CD4-positive, alpha-beta memory T cell (primary cell): Measurements from ENCODE around the gene TRAF3. TPM values are rescaled to one million over a fixed set of nuclear protein-coding genes. Genes with fewer than 3 reads are reported as not detected.

ENCODE experiments used
- CTCF ChIA-PET: fragments of 350-600 bp; sonication (Branson Sonifier 250); formaldehyde crosslinking; loops from one replicate; lab custom pipeline; 2021; ENCODE audit warnings: inconsistent platforms; ENCODE audit not compliant: partially characterized antibody; lab: Charles Lee
- POLR2A ChIA-PET: fragments of 350-600 bp; sonication (Branson Sonifier 250); formaldehyde crosslinking; loops from one replicate; lab custom pipeline; 2021; ENCODE audit not compliant: partially characterized antibody; lab: Charles Lee
- DNase-seq, 5 donors: peaks; one replicate each; pipeline versions ENCODE4 v3.0.0 to v3.0.0-alpha.2; 2020 to 2022; ENCODE audit warnings: mixed read lengths in 1 of 5
- H3K27ac ChIP-seq: one replicate; pipeline ENCODE4 v1.7.0; 2013; ENCODE audit warnings: low read depth, low read length
- H3K27me3 ChIP-seq: 2 replicates; pipeline ENCODE4 v1.7.0; 2013; ENCODE audit warnings: mild to moderate bottlenecking, low read length, moderate library complexity; ENCODE audit not compliant: insufficient read depth
- H3K36me3 ChIP-seq: 2 replicates; pipeline ENCODE4 v1.7.0; 2013; ENCODE audit warnings: mild to moderate bottlenecking, low read length, moderate library complexity; ENCODE audit not compliant: insufficient read depth
- H3K4me1 ChIP-seq: 2 replicates; pipeline ENCODE4 v1.7.0; 2013; ENCODE audit warnings: mild to moderate bottlenecking, low read length, moderate library complexity; ENCODE audit not compliant: insufficient read depth
- H3K4me3 ChIP-seq, 2 donors: one replicate each; pipeline ENCODE4 v1.7.0; 2013; ENCODE audit warnings: low read length in 2 of 2, mild to moderate bottlenecking in 1 of 2
- H3K9me3 ChIP-seq, 2 donors: one replicate each; pipeline ENCODE4 v1.7.0; 2013; ENCODE audit warnings: low read length in 2 of 2, control low read depth in 1 of 2; ENCODE audit not compliant: control insufficient read depth in 1 of 2
- H3K27ac Mint-ChIP-seq, 7 donors: one replicate each; pipeline ENCODE4 v1.8.0; 2020 to 2021; ENCODE audit warnings: mixed read lengths in 7 of 7, mild to moderate bottlenecking in 6 of 7, inconsistent platforms in 3 of 7, moderate library complexity in 3 of 7
- H3K27me3 Mint-ChIP-seq, 2 donors: one replicate each; pipeline ENCODE4 v1.8.0; 2020 to 2021; ENCODE audit warnings: mixed read lengths in 2 of 2
- H3K36me3 Mint-ChIP-seq, 2 donors: one replicate each; pipeline ENCODE4 v1.8.0; 2020 to 2021; ENCODE audit warnings: mixed read lengths in 2 of 2, inconsistent platforms in 1 of 2, mild to moderate bottlenecking in 1 of 2
- H3K4me1 Mint-ChIP-seq, 4 donors: one replicate each; pipeline ENCODE4 v1.8.0; 2020 to 2021; ENCODE audit warnings: mixed read lengths in 4 of 4, mild to moderate bottlenecking in 1 of 4
- H3K4me3 Mint-ChIP-seq, 8 donors: one replicate each; pipeline ENCODE4 v1.8.0; 2020 to 2021; ENCODE audit warnings: mixed read lengths in 8 of 8, mild to moderate bottlenecking in 7 of 8, moderate library complexity in 6 of 8, inconsistent platforms in 3 of 8
- H3K9me3 Mint-ChIP-seq, 8 donors: one replicate each; pipeline ENCODE4 v1.8.0; 2020 to 2021; ENCODE audit warnings: mixed read lengths in 8 of 8, mild to moderate bottlenecking in 5 of 8, inconsistent platforms in 3 of 8, moderate library complexity in 1 of 8
- intact Hi-C: fragments of 100-400 bp; cut with micrococcal nuclease; formaldehyde crosslinking; loops from one replicate; pipeline ENCODE4 v1.15.1; 2023
- polyA plus RNA-seq, 2 donors: library from polyadenylated mRNA; unstranded; fragments of 300-500 nt; fragmentation: Illumina TruSeq; gene quantifications; one replicate each; pipeline ENCODE4 v1.2.3, GENCODE V29; 2021
- total RNA-seq, 2 experiments: library from RNA; stranded (reverse); gene quantifications; one replicate each; pipeline ENCODE4 v1.2.3, GENCODE V29; 2021

Gene TRAF3
- total and polyA plus RNA-seq, 4 experiments from 2014 or later, result 14.9 to 44.8 (median 32.2) TPM

GRCh38 chr14:102770147-102771123 lies 6.8 kb upstream of the TRAF3 start:
- Histone ChIP-seq H3K27ac (no peak overlapping the region), H3K9me3 (no peaks in the 10 kb centered on the region), H3K36me3 (no peaks in the 10 kb centered on the region), H3K27me3 (no peaks in the 10 kb centered on the region), H3K4me1 (peaks cover 12% of the 10 kb centered on the region), H3K4me3 (no peak overlapping the region)
- Mint-ChIP-seq H3K4me1 (peaks cover 7 to 21% (median 10%) of the 10 kb centered on the region in 4 donors), H3K27ac (peak overlapping the region in 1 of 7 donors; percentile 36), H3K4me3 (no peak overlapping the region), H3K27me3 (peaks cover 0 to 3% of the 10 kb centered on the region in 2 donors), H3K36me3 (no peaks in the 10 kb centered on the region), H3K9me3 (peaks cover 0 to 3% (median 0%) of the 10 kb centered on the region in 8 donors)
- intact Hi-C loops, result loop anchor here (10.0 kb wide), 1 partner anchor 284 kb away; the partner anchor contains the start of gene CDC42BPB
- CTCF ChIA-PET, result no interaction called here
- peak in 1 of 5 donors; percentile 16 for DNase-seq
- POLR2A ChIA-PET, result no interaction called here

DNA sequence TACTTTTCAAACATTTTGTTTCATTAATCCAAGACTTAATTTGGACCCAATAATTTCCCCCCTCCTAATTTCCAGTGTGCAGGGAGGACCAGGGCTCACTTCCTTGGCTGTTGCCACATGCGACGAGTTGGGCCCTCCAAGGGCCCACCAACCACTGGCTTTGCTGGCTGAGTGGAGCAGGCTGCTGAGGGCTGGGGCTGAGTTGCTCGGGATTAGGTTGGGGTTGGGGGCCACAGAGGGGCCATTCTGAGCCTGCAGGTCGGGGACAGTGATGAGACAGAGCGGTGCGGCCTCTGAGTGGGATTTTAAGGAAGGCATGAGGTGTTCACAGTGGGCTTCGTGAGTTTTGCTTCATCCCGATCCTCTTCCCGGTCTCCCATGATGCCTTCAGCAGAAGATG lies 6.1 kb upstream of the TRAF3 start:
- H3K27me3 Mint-ChIP-seq, result peaks cover 0 to 3% of the 10 kb centered on the region in 2 donors
- H3K4me1 Mint-ChIP-seq, result peaks cover 9 to 28% (median 15%) of the 10 kb centered on the region in 4 donors
- Histone ChIP-seq H3K4me3 (no peak overlapping the region), H3K27ac (no peak overlapping the region), H3K9me3 (no peaks in the 10 kb centered on the region), H3K36me3 (no peaks in the 10 kb centered on the region), H3K27me3 (no peaks in the 10 kb centered on the region), H3K4me1 (peaks cover 19% of the 10 kb centered on the region)
- POLR2A ChIA-PET, result no interaction called here
- intact Hi-C loops, result loop anchor here (10.0 kb wide), 1 partner anchor 284 kb away; the partner anchor contains the start of gene CDC42BPB
- H3K4me3 Mint-ChIP-seq, result no peak overlapping the region
- DNase-seq, result peak in 1 of 5 donors; percentile 26
- H3K36me3 Mint-ChIP-seq, result no peaks in the 10 kb centered on the region
- H3K9me3 Mint-ChIP-seq, result peaks cover 0 to 3% (median 0%) of the 10 kb centered on the region in 8 donors
- H3K27ac Mint-ChIP-seq, result no peak overlapping the region
- CTCF ChIA-PET, result no interaction called here

DNA sequence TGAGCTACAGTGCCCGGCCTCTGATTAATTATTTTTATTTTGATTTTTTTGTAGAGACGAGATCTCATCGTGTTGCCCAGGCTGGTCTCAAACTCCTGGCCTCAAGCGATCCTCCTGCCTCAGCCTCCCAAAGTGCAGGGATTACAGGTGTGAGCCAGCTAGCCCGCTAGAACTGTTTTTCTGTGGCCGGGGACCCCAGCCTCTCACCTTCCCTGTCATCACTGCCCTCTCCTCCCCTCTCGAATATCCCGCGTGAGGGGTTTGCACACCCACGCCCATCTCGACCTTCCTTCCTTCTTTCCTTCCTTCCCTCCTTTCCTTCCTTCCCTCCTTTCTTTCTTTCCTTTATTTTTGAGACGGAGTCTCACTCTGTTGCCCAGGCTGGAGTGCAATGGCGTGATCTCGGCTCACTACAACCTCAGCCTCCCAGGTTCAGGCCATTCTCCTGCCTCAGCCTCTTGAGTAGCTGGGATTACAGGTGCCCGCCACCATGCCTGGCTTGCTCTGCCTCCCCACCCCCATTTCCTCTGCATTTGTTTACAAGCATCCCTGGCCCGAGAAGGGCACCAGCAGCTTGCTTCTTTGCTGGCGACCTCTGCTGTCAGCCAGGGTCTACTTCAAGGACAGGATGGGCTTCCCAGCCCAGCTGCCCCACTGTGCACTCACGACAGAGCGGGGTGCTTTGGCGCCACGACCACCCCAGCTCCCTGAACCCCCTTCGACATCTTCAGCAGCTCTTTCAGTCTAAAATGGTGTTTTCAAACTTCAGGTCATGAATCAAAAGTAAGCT lies 4.3 kb upstream of the TRAF3 start:
- CTCF ChIA-PET, result interaction anchor here (1.0 to 3.2 kb wide), 6 partner anchors 11 to 271 kb away, joined by 3 to 15 read pairs (median 4); no protein-coding TSS in a partner anchor
- Histone ChIP-seq H3K27ac (no peak overlapping the region), H3K4me1 (peaks cover 26% of the 10 kb centered on the region), H3K36me3 (no peaks in the 10 kb centered on the region), H3K4me3 (no peak overlapping the region), H3K9me3 (no peaks in the 10 kb centered on the region), H3K27me3 (no peaks in the 10 kb centered on the region)
- DNase-seq, result peak in 1 of 5 donors; percentile 21
- H3K4me1 Mint-ChIP-seq, result peaks cover 11 to 35% (median 18%) of the 10 kb centered on the region in 4 donors
- peaks cover 0 to 3% (median 0%) of the 10 kb centered on the region in 8 donors for H3K9me3 Mint-ChIP-seq
- POLR2A ChIA-PET, result no interaction called here
- H3K27me3 Mint-ChIP-seq, result peaks cover 0 to 3% of the 10 kb centered on the region in 2 donors
- H3K36me3 Mint-ChIP-seq, result peaks cover 0 to 2% of the 10 kb centered on the region in 2 donors
- H3K4me3 Mint-ChIP-seq, result no peak overlapping the region
- peak overlapping the region in 6 of 7 donors; percentile 23 to 87 (median 54) for H3K27ac Mint-ChIP-seq
- intact Hi-C loops, result loop anchor here (10.0 kb wide), 1 partner anchor 282 kb away; the partner anchor contains the start of gene CDC42BPB

DNA sequence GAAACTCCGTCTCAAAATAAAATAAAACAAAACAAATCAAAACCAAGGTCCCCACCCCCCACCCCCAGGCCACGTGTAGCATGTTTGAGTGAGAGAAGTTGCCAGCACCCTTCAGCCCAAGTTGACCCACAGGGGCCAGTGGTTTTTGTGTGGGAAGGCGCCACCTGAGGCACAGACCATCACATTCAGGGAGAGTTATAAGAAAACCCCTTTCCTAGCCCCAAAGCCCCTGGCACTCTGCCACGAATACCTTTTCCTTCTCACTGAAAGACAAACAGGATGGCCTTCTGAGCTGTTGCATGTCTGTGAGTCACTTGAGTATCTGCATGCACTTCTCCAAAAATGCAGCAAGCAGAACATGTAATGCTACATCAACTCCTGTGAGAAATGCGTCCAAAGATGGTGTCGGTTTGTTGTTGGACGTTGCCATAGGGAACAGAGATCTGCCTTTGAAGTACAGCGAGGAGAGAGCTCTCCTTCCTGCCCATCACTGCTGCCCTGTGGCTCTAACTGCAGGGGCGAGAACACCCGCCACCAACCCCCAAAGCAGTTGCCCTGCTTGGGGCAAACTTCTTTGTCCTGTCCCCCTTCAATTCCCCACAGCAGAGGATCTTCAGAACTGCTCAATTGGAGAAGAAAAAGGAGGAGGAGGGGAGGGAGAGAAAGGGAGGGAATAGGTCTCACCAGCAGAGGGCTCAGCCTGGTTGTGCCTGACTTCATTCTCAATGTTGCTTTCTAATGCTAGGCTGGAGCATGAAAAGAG lies 2.7 kb upstream of the TRAF3 start:
- Histone ChIP-seq H3K27me3 (no peaks in the 10 kb centered on the region), H3K27ac (peak overlapping the region; percentile 64), H3K4me1 (peaks cover 35% of the 10 kb centered on the region), H3K9me3 (no peaks in the 10 kb centered on the region), H3K4me3 (no peak overlapping the region), H3K36me3 (no peaks in the 10 kb centered on the region)
- peak; percentile 77 to 92 (median 82) for DNase-seq
- peaks cover 0 to 3% of the 10 kb centered on the region in 2 donors for H3K27me3 Mint-ChIP-seq
- peak overlapping the region; percentile 28 to 82 (median 69) for H3K4me3 Mint-ChIP-seq
- H3K27ac Mint-ChIP-seq, result peak overlapping the region; percentile 92 to 98 (median 96)
- ChIA-PET POLR2A (interaction anchor here (0.6 to 1.0 kb wide), 3 partner anchors 32 to 138 kb away, joined by 3 read pairs; no protein-coding TSS in a partner anchor), CTCF (interaction anchor here (0.7 to 3.2 kb wide), 21 partner anchors 9 to 269 kb away, joined by 3 to 15 read pairs (median 4); no protein-coding TSS in a partner anchor)
- peaks cover 0 to 6% (median 0%) of the 10 kb centered on the region in 8 donors for H3K9me3 Mint-ChIP-seq
- intact Hi-C loops, result loop anchor here (1.0 to 10.0 kb wide), 4 partner anchors 32 to 280 kb away; partner anchors contain the start of genes CDC42BPB and RCOR1
- peaks cover 0 to 14% of the 10 kb centered on the region in 2 donors for H3K36me3 Mint-ChIP-seq
- H3K4me1 Mint-ChIP-seq, result peaks cover 22 to 49% (median 31%) of the 10 kb centered on the region in 4 donors

GRCh38 chr14:102775855-102776760 lies 1.1 kb upstream of the TRAF3 start:
- peaks cover 35 to 65% (median 45%) of the 10 kb centered on the region in 4 donors for H3K4me1 Mint-ChIP-seq
- Histone ChIP-seq H3K4me1 (peaks cover 51% of the 10 kb centered on the region), H3K9me3 (no peaks in the 10 kb centered on the region), H3K4me3 (peak overlapping the region in 1 of 2 donors; percentile 33), H3K27ac (peak overlapping the region; percentile 74), H3K27me3 (no peaks in the 10 kb centered on the region), H3K36me3 (no peaks in the 10 kb centered on the region)
- no peak for DNase-seq
- peaks cover 4 to 17% of the 10 kb centered on the region in 2 donors for H3K36me3 Mint-ChIP-seq
- intact Hi-C loops, result loop anchor here (1.0 to 10.0 kb wide), 5 partner anchors 31 to 689 kb away; partner anchors contain the start of genes CDC42BPB, HSP90AA1 and RCOR1
- peaks cover 0 to 3% of the 10 kb centered on the region in 2 donors for H3K27me3 Mint-ChIP-seq
- H3K4me3 Mint-ChIP-seq, result peak overlapping the region; percentile 72 to 94 (median 82)
- peaks cover 0 to 8% (median 0%) of the 10 kb centered on the region in 8 donors for H3K9me3 Mint-ChIP-seq
- ChIA-PET POLR2A (interaction anchor here (0.7 to 0.9 kb wide), 2 partner anchors 55 to 128 kb away, joined by 3 read pairs; no protein-coding TSS in a partner anchor), CTCF (interaction anchor here (1.2 to 1.7 kb wide), 4 partner anchors 42 to 120 kb away, joined by 4 to 10 read pairs (median 4); no protein-coding TSS in a partner anchor)
- H3K27ac Mint-ChIP-seq, result peak overlapping the region; percentile 92 to 98 (median 96)
